ENCODE results near the gene CAMK2N1.
"Not testable (repeated sequence)": the region's sequence is repeated elsewhere in the genome, so short reads cannot be mapped to it uniquely, and the experiment has no call there.

CAMK2N1 gene

GRCh38 chr1:20485527-20486456 lies at the start of gene CAMK2N1:
CAMK2N1 (minus strand) TSS chr1:20486210; CDS start chr1:20485379, 831 bp downstream.
- no peak for DNase-seq (ENCODE audit: low read depth in 2 of 2)

- no peak for DNase-seq (ENCODE audit: low read depth in 2 of 2)
Observed at GRCh38 chr1:20534659-20535417, 48.8 kb upstream of the CAMK2N1 start.

- no peak for DNase-seq (ENCODE audit: low read depth in 2 of 2)
Observed at GRCh38 chr1:20533635-20534034, 47.6 kb upstream of the CAMK2N1 start.

DNA sequence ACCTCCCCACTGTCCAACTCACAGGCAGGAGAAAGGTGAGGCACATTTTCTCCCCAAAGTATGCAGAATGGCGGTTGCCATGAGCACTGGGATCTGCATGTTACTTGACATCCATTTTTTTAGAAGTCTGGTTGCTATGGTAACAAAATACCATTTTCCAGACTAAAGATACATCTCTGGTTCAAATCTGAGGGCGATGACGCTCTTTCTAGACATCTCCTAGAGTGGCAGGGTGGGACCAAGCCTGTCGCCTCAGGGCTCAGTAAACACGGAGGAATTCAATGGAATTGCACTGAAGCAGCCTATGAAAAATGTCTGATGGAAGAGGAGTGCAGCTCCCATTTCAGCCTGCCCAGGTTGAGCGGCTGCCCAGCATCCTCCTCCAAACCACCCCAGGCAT lies 44.9 kb upstream of the CAMK2N1 start:
- DNase-seq (ENCODE audit: low read depth in 2 of 2): no peak

- no peak for DNase-seq (ENCODE audit: low read depth in 2 of 2)
Observed at GRCh38 chr1:20530306-20530705, 44.3 kb upstream of the CAMK2N1 start.

- no peak for DNase-seq (ENCODE audit: low read depth in 2 of 2)
Observed at GRCh38 chr1:20528221-20528620, 42.2 kb upstream of the CAMK2N1 start.

GRCh38 chr1:20526267-20526666 lies 40.3 kb upstream of the CAMK2N1 start:
- DNase-seq (ENCODE audit: low read depth in 2 of 2): no peak

- DNase-seq (ENCODE audit: low read depth in 2 of 2): peak; percentile 24 to 39
Observed at GRCh38 chr1:20521960-20522861, 36.2 kb upstream of the CAMK2N1 start.

GRCh38 chr1:20519609-20520262 lies 33.7 kb upstream of the CAMK2N1 start:
- not testable (repeated sequence) for DNase-seq (ENCODE audit: low read depth in 2 of 2)

- no peak for DNase-seq (ENCODE audit: low read depth in 2 of 2)
Observed at GRCh38 chr1:20511518-20512428, 25.8 kb upstream of the CAMK2N1 start.

DNA sequence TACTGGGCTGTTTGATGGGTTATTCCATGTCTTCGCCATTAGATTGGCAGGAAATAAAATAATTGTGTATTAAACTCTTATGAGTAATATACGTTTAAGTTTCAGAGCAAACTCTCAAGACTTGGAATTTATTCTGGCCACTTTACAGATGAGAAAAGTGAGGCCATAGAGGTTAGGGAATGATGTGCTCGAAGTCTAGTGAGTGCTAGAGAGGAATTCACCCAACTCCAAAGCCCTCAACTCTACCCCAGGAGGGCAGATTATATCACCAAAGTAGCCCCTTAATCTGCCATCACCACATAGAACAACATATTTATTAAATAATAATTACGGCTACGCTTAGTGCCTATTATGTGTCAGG lies 22.4 kb upstream of the CAMK2N1 start:
- no peak for DNase-seq (ENCODE audit: low read depth in 2 of 2)

- peak; percentile 74 to 93 for DNase-seq (ENCODE audit: low read depth in 2 of 2)
Observed at GRCh38 chr1:20507564-20508410, 21.8 kb upstream of the CAMK2N1 start, which contains the start of gene MUL1. MUL1 (minus strand) TSS chr1:20508151; CDS start chr1:20508024, 127 bp downstream.

GRCh38 chr1:20507248-20507563 lies 21.2 kb upstream of the CAMK2N1 start:
- no peak for DNase-seq (ENCODE audit: low read depth in 2 of 2)

DNA sequence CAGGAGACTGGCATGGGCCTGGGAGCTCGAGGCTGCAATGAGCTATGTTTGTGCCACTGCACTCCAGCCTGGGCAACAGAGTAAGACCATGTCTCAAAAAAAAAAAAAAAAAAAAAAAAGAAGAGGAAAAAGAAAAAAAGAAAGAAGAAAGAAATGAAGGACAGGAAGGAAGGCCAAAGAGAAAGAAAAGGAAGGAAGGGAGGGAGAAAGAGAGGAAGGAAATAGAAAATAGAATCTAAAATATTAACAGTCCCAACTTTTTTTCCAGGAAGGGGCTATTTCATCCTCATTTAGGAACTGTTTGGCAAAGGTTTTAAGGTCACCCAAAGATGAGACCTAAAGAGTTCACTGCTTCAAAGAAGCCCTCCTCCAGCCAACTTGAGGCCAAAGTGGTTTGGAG lies 19.5 kb upstream of the CAMK2N1 start:
- DNase-seq (ENCODE audit: low read depth in 2 of 2): no peak

- no peak for DNase-seq (ENCODE audit: low read depth in 2 of 2)
Observed at GRCh38 chr1:20500716-20501115, 14.7 kb upstream of the CAMK2N1 start.

DNA sequence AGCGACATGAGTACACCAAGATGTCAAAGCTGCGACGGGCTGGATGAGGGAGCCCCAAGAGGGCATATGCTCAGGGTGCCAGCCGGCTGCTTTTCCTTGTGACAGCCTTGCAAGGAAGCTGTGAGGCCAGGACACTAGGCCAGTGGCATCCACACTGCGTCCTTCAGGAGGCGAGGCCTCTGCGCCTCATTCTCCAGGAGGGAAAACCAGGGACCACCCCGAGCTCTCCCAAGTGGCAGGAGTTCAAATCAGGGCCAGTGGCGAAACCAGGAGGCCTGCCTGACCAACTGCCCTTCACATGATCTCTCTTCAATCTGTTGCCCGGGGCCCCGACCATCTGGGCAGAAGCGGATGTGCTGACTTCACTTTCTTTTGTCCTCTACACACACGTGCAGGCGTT lies 13.7 kb upstream of the CAMK2N1 start:
- DNase-seq (ENCODE audit: low read depth in 2 of 2): no peak

DNA sequence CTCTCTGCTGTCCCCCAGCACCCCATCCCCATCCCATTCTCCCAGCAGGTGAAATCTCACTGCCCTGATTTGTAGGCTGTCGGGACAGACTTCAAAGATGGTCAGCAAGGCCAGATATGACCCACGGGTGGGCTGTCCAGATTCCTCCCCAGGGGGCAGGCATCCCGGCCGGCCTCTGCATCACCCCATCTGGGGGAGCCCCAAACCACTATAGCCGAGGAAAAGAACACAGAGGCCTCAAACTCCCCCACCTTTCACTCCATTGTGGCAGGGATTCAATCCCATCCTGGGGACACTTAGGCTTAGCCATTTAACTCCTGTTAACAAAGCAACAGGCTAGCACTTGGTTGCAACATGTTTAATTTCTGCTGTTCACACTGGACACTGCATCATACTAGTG lies 13.1 kb upstream of the CAMK2N1 start:
- no peak for DNase-seq (ENCODE audit: low read depth in 2 of 2)

- no peak for DNase-seq (ENCODE audit: low read depth in 2 of 2)
Observed at GRCh38 chr1:20498116-20498515, 12.1 kb upstream of the CAMK2N1 start.

DNA sequence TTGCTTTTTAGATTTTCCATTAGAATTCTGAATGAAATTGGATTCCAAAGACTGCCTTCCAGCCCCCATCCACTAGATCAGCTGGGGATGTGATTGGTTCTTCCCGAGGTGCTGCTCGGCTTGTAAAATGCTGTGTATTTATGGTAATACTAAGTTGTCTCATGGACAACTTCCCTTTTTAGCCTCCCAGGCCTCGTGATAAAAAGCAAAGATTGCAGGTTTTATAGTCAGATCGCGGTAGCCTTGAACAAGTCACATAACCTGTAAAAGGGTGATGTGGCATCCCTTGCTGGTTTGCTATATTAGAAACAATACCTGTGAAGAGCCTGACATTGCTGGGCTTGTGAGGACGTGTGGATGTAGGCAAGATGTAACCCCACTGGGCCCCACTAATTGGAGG lies 11.5 kb upstream of the CAMK2N1 start:
- no peak for DNase-seq (ENCODE audit: low read depth in 2 of 2)
